HG03060 (cell line): ENCODE measurements around the gene ACER2.
A peak's percentile ranks its signal among the peaks of the same experiment; 100 is the strongest.

ENCODE experiments used
- ATAC-seq: cut with Tn5 transposase; IDR thresholded peaks from one replicate; pipeline ENCODE4 v1.9.1; 2021; ENCODE audit warnings: low read depth, moderate number of reproducible peaks; ENCODE audit not compliant: unreplicated experiment

Gene ACER2

GRCh38 chr9:19446361-19446861 lies 37.6 kb downstream of the ACER2 start:
- no peak for ATAC-seq

- peak; percentile 89 for ATAC-seq
Observed at GRCh38 chr9:19451240-19452087, 42.7 kb downstream of the ACER2 start.

GRCh38 chr9:19456426-19456825 lies 47.6 kb downstream of the ACER2 start:
- no peak for ATAC-seq

- ATAC-seq = peak; percentile 68
Observed at GRCh38 chr9:19456996-19457692, 48.3 kb downstream of the ACER2 start.

GRCh38 chr9:19457693-19458009 lies 48.8 kb downstream of the ACER2 start:
- no peak for ATAC-seq

GRCh38 chr9:19460243-19460642 lies 51.4 kb downstream of the ACER2 start:
- no peak for ATAC-seq

GRCh38 chr9:19461135-19461534 lies 52.3 kb downstream of the ACER2 start:
- no peak for ATAC-seq

GRCh38 chr9:19464061-19464763 lies 55.4 kb downstream of the ACER2 start:
- peak; percentile 4 for ATAC-seq

- ATAC-seq = peak; percentile 72
Observed at GRCh38 chr9:19464764-19465585, 56.2 kb downstream of the ACER2 start.

GRCh38 chr9:19465586-19466279 lies 56.9 kb downstream of the ACER2 start:
- no peak for ATAC-seq

- no peak for ATAC-seq
Observed at GRCh38 chr9:19466280-19466639, 57.5 kb downstream of the ACER2 start.

GRCh38 chr9:19469271-19469670 lies 60.5 kb downstream of the ACER2 start:
- ATAC-seq = no peak

GRCh38 chr9:19470567-19470966 lies 61.8 kb downstream of the ACER2 start:
- ATAC-seq = no peak

- no peak for ATAC-seq
Observed at GRCh38 chr9:19470981-19471650, 62.3 kb downstream of the ACER2 start.

GRCh38 chr9:19471737-19472648 lies 63.2 kb downstream of the ACER2 start:
- ATAC-seq = peak; percentile 56

GRCh38 chr9:19473605-19474004 lies 64.8 kb downstream of the ACER2 start:
- ATAC-seq = no peak

- no peak for ATAC-seq
Observed at GRCh38 chr9:19479874-19480273, 71.1 kb downstream of the ACER2 start.

- no peak for ATAC-seq
Observed at GRCh38 chr9:19480345-19480744, 71.5 kb downstream of the ACER2 start.
